Right atrium auricular region (tissue), 2 donors: Measurements from ENCODE around the gene ZCWPW1. TPM values are rescaled to one million over a fixed set of nuclear protein-coding genes. Genes with fewer than 3 reads are reported as not detected.
"Not testable (repeated sequence)": the region's sequence is repeated elsewhere in the genome, so short reads cannot be mapped to it uniquely, and the experiment has no call there.

ENCODE experiments used
- DNase-seq: peaks from one replicate; pipeline ENCODE4 v3.0.0-alpha.2; 2019; ENCODE audit warnings: low spot score
- H3K27ac ChIP-seq, 2 donors: fragments of 200-600 bp; sonication (generic); 1 replicate in 1 of 2; 2 replicates in 1 of 2; pipeline ENCODE4 v1.5.1; 2016 to 2019
- H3K27me3 ChIP-seq, 2 donors: fragments of 200-600 bp; sonication (generic); one replicate each; pipeline versions ENCODE4 v1.5.1 to v1.6.0; 2017 to 2019
- H3K36me3 ChIP-seq: fragments of 200-600 bp; sonication (generic); one replicate; pipeline ENCODE4 v1.5.1; 2016
- H3K4me1 ChIP-seq, 2 donors: fragments of 200-600 bp; sonication (generic); one replicate each; pipeline versions ENCODE4 v1.5.1 to v1.6.0; 2017 to 2019
- H3K4me3 ChIP-seq, 2 donors: fragments of 200-600 bp; sonication (generic); 1 replicate in 1 of 2; 2 replicates in 1 of 2; pipeline ENCODE4 v1.5.1; 2017 to 2019; ENCODE audit warnings: mild to moderate bottlenecking in 1 of 2, moderate library complexity in 1 of 2
- H3K9me3 ChIP-seq, 2 donors: fragments of 200-600 bp; sonication (generic); one replicate each; pipeline ENCODE4 v1.5.1; 2019
- total RNA-seq, 2 donors: library from RNA; depleted of rRNA; stranded (reverse); fragments of >200 nt; gene quantifications; one replicate each; pipeline ENCODE4 v1.1.0, GENCODE V29; 2016
- TF ChIP-seq, protein P1 (sequence below), 2 donors: fragments of 200-600 bp; sonication (generic); IDR thresholded peaks; one replicate each; pipeline ENCODE4 v1.5.1; 2019; ENCODE audit warnings: antibody characterized with exemption in 2 of 2

The ZCWPW1 gene
- total RNA-seq, 2 donors from 2014 or later, result 2.1 to 8.5 TPM

DNA sequence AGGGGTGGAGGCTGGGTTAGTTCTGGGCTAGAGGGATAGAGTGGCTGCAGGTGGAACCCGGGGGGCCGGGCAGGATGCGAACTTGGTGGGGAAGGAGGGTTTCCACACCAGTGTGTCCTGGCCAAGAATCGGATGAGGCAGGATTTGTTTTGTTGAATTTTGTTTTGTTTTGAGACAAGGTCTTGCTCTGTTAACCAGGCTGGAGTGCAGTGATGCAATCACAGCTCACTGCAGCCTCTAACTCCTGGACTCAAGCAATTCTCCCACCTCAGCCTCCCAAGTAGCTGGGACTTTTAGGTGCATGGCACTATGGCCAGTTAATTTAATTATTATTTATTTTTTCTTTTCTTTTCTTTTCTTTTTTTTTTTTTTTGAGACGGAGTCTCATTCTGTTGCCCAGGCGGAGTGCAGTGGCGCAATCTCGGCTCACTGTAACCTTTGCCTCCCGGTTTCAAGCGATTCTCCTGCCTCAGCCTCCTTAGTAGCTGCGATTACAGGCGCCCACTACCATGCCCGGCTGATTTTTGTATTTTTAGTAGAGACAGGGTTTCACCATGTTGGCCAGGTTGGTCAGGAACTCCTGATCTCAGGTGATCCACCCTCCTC, 20.8 kb upstream of the ZCWPW1 start:
- peak overlapping the region; percentile 77 to 94 for H3K27ac ChIP-seq
- TF ChIP-seq, protein P1, sequence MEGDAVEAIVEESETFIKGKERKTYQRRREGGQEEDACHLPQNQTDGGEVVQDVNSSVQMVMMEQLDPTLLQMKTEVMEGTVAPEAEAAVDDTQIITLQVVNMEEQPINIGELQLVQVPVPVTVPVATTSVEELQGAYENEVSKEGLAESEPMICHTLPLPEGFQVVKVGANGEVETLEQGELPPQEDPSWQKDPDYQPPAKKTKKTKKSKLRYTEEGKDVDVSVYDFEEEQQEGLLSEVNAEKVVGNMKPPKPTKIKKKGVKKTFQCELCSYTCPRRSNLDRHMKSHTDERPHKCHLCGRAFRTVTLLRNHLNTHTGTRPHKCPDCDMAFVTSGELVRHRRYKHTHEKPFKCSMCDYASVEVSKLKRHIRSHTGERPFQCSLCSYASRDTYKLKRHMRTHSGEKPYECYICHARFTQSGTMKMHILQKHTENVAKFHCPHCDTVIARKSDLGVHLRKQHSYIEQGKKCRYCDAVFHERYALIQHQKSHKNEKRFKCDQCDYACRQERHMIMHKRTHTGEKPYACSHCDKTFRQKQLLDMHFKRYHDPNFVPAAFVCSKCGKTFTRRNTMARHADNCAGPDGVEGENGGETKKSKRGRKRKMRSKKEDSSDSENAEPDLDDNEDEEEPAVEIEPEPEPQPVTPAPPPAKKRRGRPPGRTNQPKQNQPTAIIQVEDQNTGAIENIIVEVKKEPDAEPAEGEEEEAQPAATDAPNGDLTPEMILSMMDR (IDR thresholded peaks at IDR 0.05), result no peak
- H3K36me3 ChIP-seq, result no peaks in the 10 kb centered on the region
- no peak for DNase-seq
- no peak overlapping the region for H3K4me3 ChIP-seq
- no peaks in the 10 kb centered on the region for H3K9me3 ChIP-seq
- H3K27me3 ChIP-seq, result no peaks in the 10 kb centered on the region
- peaks cover 0 to 24% of the 10 kb centered on the region in 2 donors for H3K4me1 ChIP-seq

DNA sequence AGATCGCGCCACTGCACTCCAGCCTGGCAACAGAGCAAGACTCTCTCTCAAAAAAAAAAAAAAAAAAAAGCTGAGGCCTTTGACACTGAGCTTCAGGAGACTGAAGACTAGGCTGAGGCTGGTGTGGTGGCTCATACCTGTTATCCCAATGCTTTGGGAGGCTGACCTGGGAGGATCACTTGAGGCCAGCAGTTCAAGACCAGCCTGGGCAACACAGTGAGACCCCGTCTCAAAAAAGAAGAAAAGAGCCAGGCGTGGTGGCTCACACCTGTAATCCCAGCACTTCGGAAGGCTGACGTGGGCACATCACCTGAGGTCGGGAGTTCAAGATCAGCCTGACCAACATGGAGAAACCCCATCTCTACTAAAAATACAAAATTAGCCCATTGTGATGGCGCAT, 18.9 kb upstream of the ZCWPW1 start:
- H3K4me3 ChIP-seq, H3K27me3 ChIP-seq, DNase-seq, H3K9me3 ChIP-seq, H3K36me3 ChIP-seq, H3K27ac ChIP-seq: not testable (repeated sequence)
- H3K4me1 ChIP-seq, result peaks cover 0 to 34% of the 10 kb centered on the region in 2 donors

DNA sequence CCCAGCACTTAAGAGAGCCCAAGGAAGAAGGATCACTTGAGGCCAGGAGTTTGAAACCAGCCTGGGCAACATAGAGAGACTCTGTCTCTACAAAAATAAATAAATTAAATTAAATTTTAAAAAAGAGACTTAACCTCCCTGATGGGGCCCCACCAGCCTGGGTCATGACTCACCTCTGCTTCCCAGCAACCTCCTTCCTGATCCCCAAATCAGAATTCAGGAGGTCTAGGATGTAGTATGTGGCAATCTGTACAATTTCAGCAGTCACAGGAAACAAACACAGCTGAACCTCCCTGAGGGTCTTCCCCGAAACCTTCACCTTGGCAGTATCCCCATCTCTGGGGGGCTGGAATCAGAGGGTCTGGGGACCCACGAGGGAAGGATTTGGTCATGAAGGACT, 17.5 kb upstream of the ZCWPW1 start:
- TF ChIP-seq, protein P1 (IDR thresholded peaks at IDR 0.05), result no peak
- H3K27me3 ChIP-seq, result no peaks in the 10 kb centered on the region
- H3K9me3 ChIP-seq, result no peaks in the 10 kb centered on the region
- no peak overlapping the region for H3K27ac ChIP-seq
- no peak for DNase-seq
- H3K4me3 ChIP-seq, result no peak overlapping the region
- H3K36me3 ChIP-seq, result no peaks in the 10 kb centered on the region
- peaks cover 0 to 34% of the 10 kb centered on the region in 2 donors for H3K4me1 ChIP-seq

DNA sequence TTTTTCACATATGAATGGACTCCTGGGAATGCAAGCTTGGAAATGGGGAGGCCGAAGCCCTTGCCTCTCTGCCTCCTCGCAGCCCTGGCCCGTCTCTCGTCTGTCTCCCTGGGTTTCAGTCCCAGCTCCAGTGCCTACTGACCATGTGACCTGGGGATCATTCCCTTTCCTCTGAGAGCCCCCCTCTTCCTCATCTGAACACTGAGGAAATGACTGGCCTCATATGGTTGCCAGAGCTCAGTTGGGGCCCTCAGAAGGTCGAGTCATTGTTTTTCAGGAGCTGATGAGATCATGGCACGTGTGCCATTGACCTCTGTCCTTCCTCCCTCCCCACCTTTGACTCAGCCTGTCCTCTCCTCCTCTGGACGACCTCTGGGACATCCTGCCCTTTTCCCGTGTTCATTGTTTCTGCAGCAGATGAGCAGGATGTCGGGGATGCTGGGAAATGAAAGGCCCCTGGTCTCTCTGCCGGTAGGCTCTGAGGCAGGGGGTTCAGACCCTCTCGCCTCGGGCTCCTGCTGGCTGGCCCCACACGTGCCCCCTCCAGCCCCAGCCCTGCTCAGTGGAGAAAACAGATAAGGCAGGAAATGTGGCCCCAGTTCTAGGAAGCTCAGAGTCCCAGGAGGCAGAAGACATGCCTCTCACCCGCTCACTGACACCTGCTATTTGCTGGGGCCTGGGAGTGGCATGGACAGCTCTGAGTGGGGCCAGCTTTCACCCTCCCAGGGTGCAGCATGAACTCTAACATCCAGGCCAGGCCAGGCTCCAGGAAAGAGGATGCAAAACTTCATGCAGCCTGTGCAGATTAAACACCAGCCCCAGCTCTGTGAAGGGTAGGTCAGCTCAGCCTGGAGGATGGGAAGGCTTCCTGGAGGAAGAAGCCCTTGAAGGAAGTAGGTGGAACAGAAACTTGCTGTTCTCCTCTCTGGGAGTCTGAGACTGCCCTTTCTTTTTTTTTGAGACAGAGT, 16.1 kb upstream of the ZCWPW1 start:
- peak; percentile 75 for DNase-seq
- no peaks in the 10 kb centered on the region for H3K27me3 ChIP-seq
- peaks cover 0 to 22% of the 10 kb centered on the region in 2 donors for H3K4me1 ChIP-seq
- H3K36me3 ChIP-seq, result no peaks in the 10 kb centered on the region
- H3K27ac ChIP-seq, result peak overlapping the region; percentile 62 to 66
- no peaks in the 10 kb centered on the region for H3K9me3 ChIP-seq
- no peak overlapping the region for H3K4me3 ChIP-seq
- TF ChIP-seq, protein P1 (IDR thresholded peaks at IDR 0.05), result no peak

DNA sequence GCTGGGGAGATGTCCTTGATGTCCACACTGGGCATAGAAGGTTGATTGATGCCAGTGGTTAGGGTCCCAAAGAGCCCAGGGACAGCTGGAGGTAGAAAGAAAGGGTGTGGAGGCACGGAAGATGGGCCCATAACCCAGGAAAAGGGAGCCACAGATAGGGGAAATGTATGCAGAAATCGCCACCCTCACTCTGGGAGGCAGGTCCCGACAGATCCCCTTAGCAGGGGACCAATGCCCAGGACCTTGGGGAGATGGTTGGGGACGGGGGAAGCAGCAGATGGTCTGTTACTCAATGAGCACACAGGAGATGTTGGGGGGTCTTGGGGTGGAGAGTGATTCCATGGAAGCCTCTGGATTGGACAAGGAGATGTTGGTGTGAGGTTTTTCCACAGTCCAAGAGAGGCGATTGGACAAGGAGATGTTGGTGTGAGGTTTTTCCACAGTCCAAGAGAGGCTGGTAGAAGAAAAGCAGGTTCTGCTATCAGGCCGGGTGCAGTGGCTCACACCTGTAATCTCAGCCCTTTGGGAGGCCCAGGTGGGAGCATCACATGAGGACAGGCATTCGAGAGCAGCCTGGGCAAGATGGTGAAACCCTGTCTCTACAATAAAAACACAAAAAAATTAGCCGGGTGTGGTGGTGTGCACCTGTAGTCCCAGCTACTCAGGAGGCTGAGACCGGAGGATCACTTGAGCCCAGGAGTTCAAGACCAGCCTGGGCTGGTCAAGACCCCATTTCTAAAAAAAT, 14.8 kb upstream of the ZCWPW1 start:
- no peak overlapping the region for H3K4me3 ChIP-seq
- H3K36me3 ChIP-seq, result no peaks in the 10 kb centered on the region
- H3K27ac ChIP-seq, result peak overlapping the region in 1 of 2 donors; percentile 62
- no peak for DNase-seq
- no peaks in the 10 kb centered on the region for H3K9me3 ChIP-seq
- H3K27me3 ChIP-seq, result no peaks in the 10 kb centered on the region
- TF ChIP-seq, protein P1 (IDR thresholded peaks at IDR 0.05), result no peak
- peaks cover 0 to 22% of the 10 kb centered on the region in 2 donors for H3K4me1 ChIP-seq
